Natural killer cell (primary cell): ENCODE data around the gene SEMA6C. TPM values are rescaled to one million over a fixed set of nuclear protein-coding genes. Genes with fewer than 3 reads are reported as not detected.

ENCODE experiments used
- ATAC-seq, 3 donors: fragments of 150-1000 bp in 2 of 3; fragments of 200-7000 bp in 1 of 3; cut with Tn5 transposase; 1 replicate in 1 of 3; 2 replicates in 2 of 3; pipeline ENCODE4 v1.10.0; 2021; ENCODE audit warnings: mild to moderate bottlenecking in 2 of 3, moderate library complexity in 2 of 3
- DNase-seq, 2 donors: peaks; one replicate each; pipeline versions ENCODE4 v3.0.0 to v3.0.0-alpha.2; 2013 to 2021; ENCODE audit warnings: mixed read lengths in 1 of 2
- H3K27ac ChIP-seq: one replicate; pipeline ENCODE4 v1.5.1; 2013; ENCODE audit warnings: mild to moderate bottlenecking, low read length
- H3K27me3 ChIP-seq: one replicate; pipeline ENCODE4 v1.6.1; 2013; ENCODE audit warnings: low read length; ENCODE audit not compliant: control insufficient read depth, insufficient read depth
- H3K36me3 ChIP-seq: one replicate; pipeline ENCODE4 v1.6.1; 2013; ENCODE audit warnings: low read length; ENCODE audit not compliant: control insufficient read depth, insufficient read depth
- H3K4me1 ChIP-seq: one replicate; pipeline ENCODE4 v1.6.1; 2013; ENCODE audit warnings: low read length; ENCODE audit not compliant: control insufficient read depth, insufficient read depth
- H3K4me3 ChIP-seq: one replicate; pipeline ENCODE4 v1.5.1; 2013; ENCODE audit warnings: low read length
- H3K9me3 ChIP-seq: one replicate; pipeline ENCODE4 v1.6.1; 2013; ENCODE audit warnings: low read length; ENCODE audit not compliant: control insufficient read depth, insufficient read depth
- H3K27ac Mint-ChIP-seq, 2 donors: one replicate each; pipeline ENCODE4 v1.8.0; 2022; ENCODE audit warnings: mild to moderate bottlenecking in 2 of 2, mixed read lengths in 2 of 2, moderate library complexity in 1 of 2
- H3K27me3 Mint-ChIP-seq, 2 donors: one replicate each; pipeline ENCODE4 v1.8.0; 2022; ENCODE audit warnings: low read depth in 2 of 2, mixed read lengths in 2 of 2
- H3K36me3 Mint-ChIP-seq: one replicate; pipeline ENCODE4 v1.8.0; 2022; ENCODE audit warnings: mixed read lengths
- H3K4me1 Mint-ChIP-seq, 2 donors: one replicate each; pipeline ENCODE4 v1.8.0; 2022; ENCODE audit warnings: mixed read lengths in 2 of 2
- H3K4me3 Mint-ChIP-seq: one replicate; pipeline ENCODE4 v1.8.0; 2022; ENCODE audit warnings: mild to moderate bottlenecking, moderate library complexity, mixed read lengths
- H3K9me3 Mint-ChIP-seq, 2 donors: one replicate each; pipeline ENCODE4 v1.8.0; 2022; ENCODE audit warnings: mixed read lengths in 2 of 2
- WGBS: methylation state at CpG from one replicate; pipeline ENCODE4 v1.1.7; 2013; ENCODE audit warnings: missing lambda C conversion rate; ENCODE audit not compliant: insufficient coverage; 5-methylcytosine and 5-hydroxymethylcytosine counted together
- intact Hi-C: fragments of 100-400 bp; cut with micrococcal nuclease; formaldehyde crosslinking; loops from one replicate; pipeline ENCODE4 v1.14.2; 2022
- total RNA-seq, 4 donors: library from RNA; stranded (reverse); fragments of 120-200 nt in 1 of 4; gene quantifications; one replicate each; pipeline versions ENCODE4 v1.2.3 to v1.2.4, GENCODE V29; 2013 to 2022
- TF ChIP-seq, protein P1 (sequence below): fragments of 200-600 bp; IDR thresholded peaks from one replicate; pipeline ENCODE4 v1.8.0; 2022; ENCODE audit warnings: antibody characterized with exemption

Gene SEMA6C
- total RNA-seq, 3 donors from 2014 or later (not counting 1 experiment from before 2014, with no cell fraction given) = 2.5 to 5.8 (median 3.0) TPM

GRCh38 chr1:151147132-151147503 lies 687 bp upstream of the SEMA6C start:
- Mint-ChIP-seq H3K4me3 (peak overlapping the region; percentile 92), H3K9me3 (no peaks in the 10 kb centered on the region), H3K27ac (peak overlapping the region; percentile 45 to 83), H3K36me3 (no peaks in the 10 kb centered on the region), H3K27me3 (peaks cover 0 to 8% of the 10 kb centered on the region in 2 donors), H3K4me1 (peaks cover 9 to 27% of the 10 kb centered on the region in 2 donors)
- DNase-seq (no peak), ATAC-seq (no peak)
- intact Hi-C loops = no loop called here
- no peaks in the 10 kb centered on the region for H3K9me3 ChIP-seq
- peaks cover 7% of the 10 kb centered on the region for H3K27me3 ChIP-seq
- H3K27ac ChIP-seq = no peak overlapping the region
- TF ChIP-seq, protein P1, sequence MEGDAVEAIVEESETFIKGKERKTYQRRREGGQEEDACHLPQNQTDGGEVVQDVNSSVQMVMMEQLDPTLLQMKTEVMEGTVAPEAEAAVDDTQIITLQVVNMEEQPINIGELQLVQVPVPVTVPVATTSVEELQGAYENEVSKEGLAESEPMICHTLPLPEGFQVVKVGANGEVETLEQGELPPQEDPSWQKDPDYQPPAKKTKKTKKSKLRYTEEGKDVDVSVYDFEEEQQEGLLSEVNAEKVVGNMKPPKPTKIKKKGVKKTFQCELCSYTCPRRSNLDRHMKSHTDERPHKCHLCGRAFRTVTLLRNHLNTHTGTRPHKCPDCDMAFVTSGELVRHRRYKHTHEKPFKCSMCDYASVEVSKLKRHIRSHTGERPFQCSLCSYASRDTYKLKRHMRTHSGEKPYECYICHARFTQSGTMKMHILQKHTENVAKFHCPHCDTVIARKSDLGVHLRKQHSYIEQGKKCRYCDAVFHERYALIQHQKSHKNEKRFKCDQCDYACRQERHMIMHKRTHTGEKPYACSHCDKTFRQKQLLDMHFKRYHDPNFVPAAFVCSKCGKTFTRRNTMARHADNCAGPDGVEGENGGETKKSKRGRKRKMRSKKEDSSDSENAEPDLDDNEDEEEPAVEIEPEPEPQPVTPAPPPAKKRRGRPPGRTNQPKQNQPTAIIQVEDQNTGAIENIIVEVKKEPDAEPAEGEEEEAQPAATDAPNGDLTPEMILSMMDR = no peak
- WGBS = 20% methylated on average over 5 of the region's 7 CpGs
- peaks cover 18% of the 10 kb centered on the region for H3K4me1 ChIP-seq
- H3K36me3 ChIP-seq = no peaks in the 10 kb centered on the region
- peak overlapping the region; percentile 83 for H3K4me3 ChIP-seq

- TF ChIP-seq, protein P1 = no peak
- peak in 1 of 3 donors; percentile 3 for ATAC-seq
- WGBS = under 1% methylated on average over 26 of the region's 26 CpGs
- Mint-ChIP-seq H3K4me3 (peak overlapping the region; percentile 92), H3K27ac (peak overlapping the region in 1 of 2 donors; percentile 83), H3K9me3 (no peaks in the 10 kb centered on the region), H3K36me3 (no peaks in the 10 kb centered on the region), H3K4me1 (peaks cover 9 to 27% of the 10 kb centered on the region in 2 donors), H3K27me3 (peaks cover 0 to 8% of the 10 kb centered on the region in 2 donors)
- H3K27me3 ChIP-seq = peaks cover 7% of the 10 kb centered on the region
- H3K9me3 ChIP-seq = no peaks in the 10 kb centered on the region
- intact Hi-C loops = no loop called here
- no peak for DNase-seq
- H3K4me3 ChIP-seq = peak overlapping the region; percentile 83
- H3K27ac ChIP-seq = no peak overlapping the region
- no peaks in the 10 kb centered on the region for H3K36me3 ChIP-seq
- H3K4me1 ChIP-seq = peaks cover 18% of the 10 kb centered on the region
Measured at GRCh38 chr1:151146072-151146411, 389 bp downstream of the SEMA6C start.

DNA sequence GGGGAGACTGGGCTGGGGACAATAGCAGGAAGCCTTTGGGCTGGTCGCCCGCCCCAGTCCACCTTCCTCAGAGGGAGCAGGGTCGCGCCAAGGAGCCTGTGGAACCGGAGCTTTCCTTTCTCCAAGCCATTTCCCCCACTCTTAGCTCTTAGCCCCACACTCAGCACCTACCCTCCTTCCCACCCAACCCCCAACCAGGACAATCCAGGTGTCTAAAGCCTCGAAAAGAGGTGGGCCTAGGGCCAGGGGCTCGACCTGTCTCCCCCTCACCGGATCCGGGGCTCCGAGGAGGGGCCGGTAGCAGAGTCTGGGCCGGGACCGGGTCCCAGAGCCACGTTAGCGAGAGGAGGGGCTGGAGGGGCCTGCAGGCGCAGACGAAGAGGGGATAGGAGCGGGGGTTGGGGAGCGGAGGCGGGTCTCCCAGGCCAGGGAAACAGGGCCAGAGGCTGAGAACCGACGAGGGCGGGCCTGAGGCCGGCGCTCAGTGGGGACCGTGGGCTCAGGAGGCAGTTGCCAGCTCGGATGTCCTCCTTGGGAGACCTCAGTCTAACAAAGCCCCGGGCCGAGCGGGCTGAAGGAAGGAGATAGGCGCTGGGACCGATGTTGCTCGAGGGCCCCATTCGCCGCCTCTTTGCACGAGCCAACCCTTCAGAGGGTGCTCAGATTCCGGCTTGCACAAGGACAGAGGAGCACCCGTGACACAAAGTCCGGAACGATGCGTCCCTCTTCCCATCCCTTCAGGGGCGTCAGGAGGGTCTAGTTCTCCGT lies 943 bp downstream of the SEMA6C start:
- Mint-ChIP-seq H3K27ac (no peak overlapping the region), H3K27me3 (peaks cover 0 to 8% of the 10 kb centered on the region in 2 donors), H3K36me3 (no peaks in the 10 kb centered on the region), H3K4me3 (peak overlapping the region; percentile 92), H3K4me1 (peaks cover 9 to 27% of the 10 kb centered on the region in 2 donors), H3K9me3 (no peaks in the 10 kb centered on the region)
- H3K4me1 ChIP-seq = peaks cover 18% of the 10 kb centered on the region
- peaks cover 7% of the 10 kb centered on the region for H3K27me3 ChIP-seq
- intact Hi-C loops = no loop called here
- DNase-seq = peak in 1 of 2 donors; percentile 55
- no peaks in the 10 kb centered on the region for H3K36me3 ChIP-seq
- ATAC-seq = no peak
- TF ChIP-seq, protein P1 = no peak
- H3K4me3 ChIP-seq = peak overlapping the region; percentile 83
- 36% methylated on average over 43 of the region's 43 CpGs for WGBS
- no peaks in the 10 kb centered on the region for H3K9me3 ChIP-seq
- H3K27ac ChIP-seq = no peak overlapping the region
